Body of pancreas (tissue), 4 donors: Measurements from ENCODE around the gene PLPPR3. TPM values are rescaled to one million over a fixed set of nuclear protein-coding genes. Genes with fewer than 3 reads are reported as not detected.

Experiments
- ATAC-seq: fragments of 150-250 bp; one replicate; pipeline ENCODE4 v1.9.1; 2016
- DNase-seq, 4 donors: peaks; one replicate each; pipeline ENCODE4 v3.0.0-alpha.2; 2019
- H3K27ac ChIP-seq, 4 donors: fragments of 200-600 bp; sonication (generic); 1 replicate in 3 of 4; 2 replicates in 1 of 4; pipeline versions ENCODE4 v1.5.1 to v1.6.1; 2016 to 2019; ENCODE audit warnings: mild to moderate bottlenecking in 1 of 4, mixed read lengths in 1 of 4, moderate library complexity in 1 of 4
- H3K27me3 ChIP-seq, 2 donors: fragments of 200-600 bp; sonication (generic); one replicate each; pipeline ENCODE4 v1.6.0; 2016; ENCODE audit warnings: mild to moderate bottlenecking in 1 of 2
- H3K36me3 ChIP-seq, 2 donors: fragments of 200-600 bp; sonication (generic); replicated peaks in 1 of 2; 2 replicates each; pipeline ENCODE4 v1.5.1; 2016; ENCODE audit warnings: low read depth in 2 of 2; ENCODE audit not compliant: insufficient read depth in 1 of 2
- H3K4me1 ChIP-seq: fragments of 200-600 bp; sonication (generic); one replicate; pipeline ENCODE4 v1.6.0; 2016
- H3K4me3 ChIP-seq, 2 donors: fragments of 200-600 bp; sonication (generic); 1 replicate in 1 of 2; 2 replicates in 1 of 2; pipeline ENCODE4 v1.5.1; 2016 to 2019
- H3K9me3 ChIP-seq, 3 donors: fragments of 200-600 bp; sonication (generic); 1 replicate in 2 of 3; 2 replicates in 1 of 3; pipeline ENCODE4 v1.5.1; 2016
- POLR2A ChIP-seq, 3 donors: fragments of 450-650 bp; IDR thresholded peaks; one replicate each; pipeline ENCODE4 v1.6.1; 2016; ENCODE audit warnings: antibody characterized with exemption in 3 of 3, mild to moderate bottlenecking in 2 of 3
- WGBS, 2 donors: methylation state at CpG; one replicate each; pipeline ENCODE4 v1.1.5; 2017; 5-methylcytosine and 5-hydroxymethylcytosine counted together
- intact Hi-C: fragments of 100-400 bp; cut with DNase I; formaldehyde crosslinking; loops from one replicate; pipeline ENCODE4 v1.15.1; 2023
- total RNA-seq, 2 donors: library from RNA; depleted of rRNA; stranded (reverse); fragments of >200 nt; gene quantifications; one replicate each; pipeline ENCODE4 v1.1.0, GENCODE V29; 2016
- TF ChIP-seq, protein P1 (sequence below), 7 experiments: fragments of 450-650 bp in 4 of 7; fragments of 200-600 bp in 3 of 7; sonication (generic) in 3 of 7; IDR thresholded peaks; one replicate each; pipeline ENCODE4 v1.5.1; 2016 to 2019; ENCODE audit warnings: antibody characterized with exemption in 7 of 7

Gene PLPPR3
- total RNA-seq, 2 donors from 2014 or later, result not detected

DNA sequence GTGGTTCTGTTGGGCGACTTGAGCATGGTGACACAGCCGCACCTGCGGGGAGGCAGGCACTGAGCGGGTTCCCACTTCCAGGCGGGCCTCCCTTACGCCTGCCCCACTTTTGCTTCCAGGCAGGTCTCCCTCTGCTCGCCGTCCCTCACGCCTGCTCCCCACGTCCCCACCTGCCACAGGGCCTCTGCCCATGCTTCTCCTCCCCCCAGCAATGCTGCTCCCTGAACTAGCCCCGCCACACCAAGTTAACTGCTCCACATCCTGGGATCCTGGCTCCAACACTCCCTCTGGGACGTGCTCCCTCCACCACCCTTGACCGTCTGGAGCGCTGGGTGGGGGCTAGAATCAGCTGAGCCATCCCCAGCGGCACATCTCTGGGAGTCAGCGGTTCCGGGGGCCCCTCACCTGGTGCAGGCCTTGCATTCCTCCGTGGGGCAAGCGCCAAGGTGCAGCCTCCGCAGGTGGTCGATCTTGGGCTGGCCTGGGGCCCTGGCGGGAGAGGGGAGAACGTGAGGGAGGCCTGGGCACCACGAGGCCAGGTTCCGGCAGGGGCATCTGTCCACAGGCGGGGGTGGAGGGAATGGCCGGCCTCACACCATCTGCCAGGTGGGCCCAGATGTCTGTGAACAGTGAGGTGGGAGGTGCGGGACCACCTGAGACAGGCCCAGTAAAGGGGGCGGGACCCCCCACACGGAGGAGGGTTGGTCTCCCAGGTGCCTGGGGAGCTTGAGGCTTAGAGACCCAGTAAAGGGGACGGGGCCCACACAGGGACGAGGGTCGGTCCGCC is 46.9 kb upstream of the PLPPR3 start:
- ATAC-seq, result no peak
- TF ChIP-seq, protein P1, sequence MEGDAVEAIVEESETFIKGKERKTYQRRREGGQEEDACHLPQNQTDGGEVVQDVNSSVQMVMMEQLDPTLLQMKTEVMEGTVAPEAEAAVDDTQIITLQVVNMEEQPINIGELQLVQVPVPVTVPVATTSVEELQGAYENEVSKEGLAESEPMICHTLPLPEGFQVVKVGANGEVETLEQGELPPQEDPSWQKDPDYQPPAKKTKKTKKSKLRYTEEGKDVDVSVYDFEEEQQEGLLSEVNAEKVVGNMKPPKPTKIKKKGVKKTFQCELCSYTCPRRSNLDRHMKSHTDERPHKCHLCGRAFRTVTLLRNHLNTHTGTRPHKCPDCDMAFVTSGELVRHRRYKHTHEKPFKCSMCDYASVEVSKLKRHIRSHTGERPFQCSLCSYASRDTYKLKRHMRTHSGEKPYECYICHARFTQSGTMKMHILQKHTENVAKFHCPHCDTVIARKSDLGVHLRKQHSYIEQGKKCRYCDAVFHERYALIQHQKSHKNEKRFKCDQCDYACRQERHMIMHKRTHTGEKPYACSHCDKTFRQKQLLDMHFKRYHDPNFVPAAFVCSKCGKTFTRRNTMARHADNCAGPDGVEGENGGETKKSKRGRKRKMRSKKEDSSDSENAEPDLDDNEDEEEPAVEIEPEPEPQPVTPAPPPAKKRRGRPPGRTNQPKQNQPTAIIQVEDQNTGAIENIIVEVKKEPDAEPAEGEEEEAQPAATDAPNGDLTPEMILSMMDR (IDR thresholded peaks at IDR 0.05), result no peak
- no peak for TF ChIP-seq POLR2A (IDR thresholded peaks at IDR 0.05)
- Histone ChIP-seq H3K9me3 (no peaks in the 10 kb centered on the region), H3K27ac (no peak overlapping the region), H3K4me1 (peaks cover 11% of the 10 kb centered on the region), H3K4me3 (no peak overlapping the region), H3K36me3 (peaks cover 2 to 8% of the 10 kb centered on the region in 2 donors), H3K27me3 (no peaks in the 10 kb centered on the region)
- 93 to 95% methylated on average over 29 to 30 of the region's 34 CpGs for WGBS, 2 donors
- intact Hi-C loops, result no loop called here
- DNase-seq, result no peak

DNA sequence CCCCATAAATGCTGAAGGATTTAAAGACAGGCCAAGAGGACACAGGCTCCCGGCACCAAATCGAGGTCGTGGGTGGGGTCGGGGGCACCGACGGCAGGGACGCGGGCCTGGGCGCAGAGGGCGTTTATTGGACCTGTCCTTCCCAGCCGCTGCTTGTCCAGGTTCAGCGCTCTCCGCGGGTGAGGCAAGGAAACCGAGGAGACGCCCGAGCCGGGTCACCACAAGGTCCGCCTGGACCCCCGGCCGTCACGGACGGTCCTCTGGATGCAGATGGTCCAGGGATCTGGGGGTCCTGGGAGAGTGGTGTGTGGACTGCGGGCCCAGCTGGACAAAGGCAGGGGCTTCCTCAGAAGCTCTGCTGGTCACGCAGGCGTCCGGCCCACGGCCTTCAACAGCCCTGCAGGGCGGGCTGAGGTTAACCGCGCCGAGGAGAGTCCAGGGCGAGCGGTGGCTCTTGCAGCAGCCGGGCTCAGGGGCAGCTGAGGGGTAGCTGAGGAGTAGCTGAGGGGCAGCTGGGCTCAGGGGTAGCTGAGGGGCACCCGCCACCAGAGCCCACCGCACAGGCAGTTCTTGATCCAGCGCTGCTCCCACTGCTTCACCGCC is 46.2 kb upstream of the PLPPR3 start:
- no peak for TF ChIP-seq POLR2A (IDR thresholded peaks at IDR 0.05)
- TF ChIP-seq, protein P1 (IDR thresholded peaks at IDR 0.05), result no peak
- no peaks in the 10 kb centered on the region for H3K27me3 ChIP-seq
- ATAC-seq (no peak), DNase-seq (no peak)
- H3K4me1 ChIP-seq, result peaks cover 17% of the 10 kb centered on the region
- WGBS, 2 donors, result 95 to 98% methylated on average over 14 to 31 of the region's 39 CpGs
- H3K27ac ChIP-seq, result no peak overlapping the region
- no peak overlapping the region for H3K4me3 ChIP-seq
- H3K9me3 ChIP-seq, result no peaks in the 10 kb centered on the region
- intact Hi-C loops, result no loop called here
- H3K36me3 ChIP-seq, result peaks cover 2 to 8% of the 10 kb centered on the region in 2 donors

DNA sequence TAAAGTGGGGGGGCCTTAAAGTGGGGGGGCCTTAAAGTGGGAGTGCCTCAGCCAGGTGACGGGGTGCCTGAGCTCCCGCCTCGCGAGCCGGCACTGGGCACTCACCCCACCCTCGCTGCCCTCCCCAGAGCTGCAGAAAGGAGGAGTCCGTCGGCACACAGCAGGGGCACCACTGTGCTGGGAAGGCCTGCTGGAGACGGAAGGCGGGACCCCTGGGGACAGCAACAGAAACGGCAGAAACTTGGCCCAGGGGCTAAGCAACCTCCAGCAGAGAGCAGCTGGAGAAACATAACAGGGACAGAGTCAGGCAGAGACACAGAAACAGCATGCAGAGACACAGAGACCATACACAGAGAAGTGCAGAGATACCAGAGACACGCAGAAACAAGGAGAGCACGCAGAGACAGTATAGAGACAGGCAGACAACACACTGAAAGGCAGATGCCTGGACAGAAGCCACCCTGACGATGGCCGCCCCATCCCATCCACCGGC is 45.6 kb upstream of the PLPPR3 start:
- Histone ChIP-seq H3K4me3 (no peak overlapping the region), H3K9me3 (no peaks in the 10 kb centered on the region), H3K4me1 (peaks cover 20% of the 10 kb centered on the region), H3K36me3 (peaks cover 2 to 8% of the 10 kb centered on the region in 2 donors), H3K27me3 (no peaks in the 10 kb centered on the region), H3K27ac (no peak overlapping the region)
- 82 to 92% methylated on average over 10 to 16 of the region's 16 CpGs for WGBS, 2 donors
- intact Hi-C loops, result no loop called here
- ATAC-seq, result no peak
- TF ChIP-seq, protein P1 (IDR thresholded peaks at IDR 0.05), result no peak
- no peak for TF ChIP-seq POLR2A (IDR thresholded peaks at IDR 0.05)
- DNase-seq, result no peak

DNA sequence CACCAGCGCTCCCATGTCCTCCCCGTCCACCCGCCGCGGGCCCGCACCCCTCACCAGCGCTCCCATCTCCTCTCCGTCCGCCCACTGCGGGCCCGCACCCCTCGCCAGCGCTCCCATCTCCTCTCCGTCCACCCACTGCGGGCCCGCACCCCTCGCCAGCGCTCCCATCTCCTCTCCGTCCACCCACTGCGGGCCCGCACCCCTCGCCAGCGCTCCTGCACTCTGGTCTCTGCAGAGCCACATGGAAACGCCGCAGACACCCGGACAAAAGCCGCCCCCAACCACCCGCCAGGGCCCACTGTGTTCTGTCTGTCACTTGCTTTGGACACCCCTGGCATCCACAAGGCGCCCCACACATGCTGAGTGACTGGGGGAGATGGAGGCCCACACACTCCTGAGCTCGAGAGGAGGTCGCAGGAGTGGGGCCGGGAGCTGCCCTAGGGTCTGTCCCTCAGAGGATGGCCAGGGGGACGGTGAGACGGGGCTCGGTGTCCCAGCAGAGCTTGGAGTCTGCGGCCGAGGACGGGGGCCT is 45.1 kb upstream of the PLPPR3 start:
- intact Hi-C loops, result no loop called here
- H3K4me1 ChIP-seq, result peaks cover 19% of the 10 kb centered on the region
- H3K36me3 ChIP-seq, result peaks cover 2 to 8% of the 10 kb centered on the region in 2 donors
- no peaks in the 10 kb centered on the region for H3K9me3 ChIP-seq
- no peak for TF ChIP-seq POLR2A (IDR thresholded peaks at IDR 0.05)
- TF ChIP-seq, protein P1 (IDR thresholded peaks at IDR 0.05), result no peak
- H3K27ac ChIP-seq, result no peak overlapping the region
- H3K4me3 ChIP-seq, result no peak overlapping the region
- no peak for DNase-seq
- ATAC-seq, result no peak
- no peaks in the 10 kb centered on the region for H3K27me3 ChIP-seq
- WGBS, 2 donors, result 86 to 94% methylated on average over 31 to 34 of the region's 38 CpGs
